IPS-NIHi7 (cell line): ENCODE data around the gene PDE6A.
A peak's percentile ranks its signal among the peaks of the same experiment; 100 is the strongest.
"Not testable (repeated sequence)": the region's sequence is repeated elsewhere in the genome, so short reads cannot be mapped to it uniquely, and the experiment has no call there.

Source experiments
- DNase-seq: peaks from one replicate; pipeline ENCODE4 v3.0.0; 2012; ENCODE audit warnings: mixed read lengths; ENCODE audit errors: extremely low spot score

The PDE6A gene

GRCh38 chr5:149953436-149954121 is 9.0 kb upstream of the PDE6A start:
- no peak for DNase-seq

GRCh38 chr5:149951138-149951749 is 6.7 kb upstream of the PDE6A start:
- peak; percentile 48 for DNase-seq

- no peak for DNase-seq
These were observed 4.4 kb upstream of the PDE6A start for GRCh38 chr5:149948993-149949392.

- DNase-seq = no peak
These were observed 1.5 kb upstream of the PDE6A start for GRCh38 chr5:149946118-149946517.

DNA sequence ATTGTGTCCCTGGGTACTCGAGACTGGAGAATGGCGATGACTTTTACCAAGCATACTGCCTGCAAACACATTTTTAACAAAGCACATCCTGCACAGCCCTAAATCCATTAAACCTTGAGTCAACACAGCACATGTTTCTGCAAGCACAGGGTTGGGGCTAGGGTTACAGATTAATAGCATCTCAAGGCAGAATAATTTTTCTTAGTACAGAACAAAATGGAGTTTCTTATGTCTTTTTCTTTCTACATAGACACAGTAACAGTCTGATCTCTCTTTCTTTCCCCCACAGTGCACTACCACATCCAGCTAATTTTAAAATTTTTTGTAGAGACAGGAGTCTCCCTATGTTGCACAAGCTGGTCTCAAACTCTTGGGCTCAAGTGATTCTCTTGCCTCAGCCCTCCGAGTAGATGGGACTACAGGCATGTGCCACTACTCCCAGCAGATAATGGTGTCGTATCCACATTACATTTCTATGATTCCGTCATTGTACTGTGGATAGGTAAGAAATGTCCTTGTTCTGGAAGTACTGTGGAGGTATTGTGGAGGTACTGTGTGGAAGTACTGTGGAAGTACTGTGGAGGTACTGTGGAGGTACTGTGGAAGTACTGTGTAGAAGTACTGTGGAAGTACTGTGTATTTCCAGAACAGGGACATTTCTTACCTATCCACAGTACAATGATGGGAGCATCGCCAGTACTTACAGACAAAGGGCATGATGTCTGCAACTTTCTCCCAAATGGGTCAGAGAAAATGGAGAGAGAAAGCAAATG is 1.2 kb downstream of the PDE6A start:
- DNase-seq = not testable (repeated sequence)

- not testable (repeated sequence) for DNase-seq
These were observed 1.8 kb downstream of the PDE6A start for GRCh38 chr5:149942741-149943169.

- no peak for DNase-seq
These were observed 2.4 kb downstream of the PDE6A start for GRCh38 chr5:149942199-149942598.

DNA sequence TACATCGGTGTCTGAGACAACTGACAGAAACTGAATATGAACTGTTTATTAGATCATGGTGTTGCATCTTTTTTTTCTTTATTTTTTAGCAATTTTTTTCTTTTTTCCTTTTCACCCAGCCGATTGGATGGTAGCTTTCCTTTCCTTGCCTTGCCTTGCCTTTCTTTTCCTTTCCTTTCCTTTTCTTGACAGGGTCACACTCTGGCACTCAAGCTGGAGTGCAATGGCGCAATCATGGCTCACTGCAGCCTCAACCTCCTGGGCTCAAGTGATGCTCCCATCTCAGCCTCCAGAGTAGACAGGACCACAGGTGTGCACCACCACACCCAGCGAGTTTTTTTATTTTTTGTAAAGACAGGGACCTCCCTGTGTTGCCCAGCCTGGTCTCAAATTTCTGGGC is 2.8 kb downstream of the PDE6A start:
- no peak for DNase-seq

DNA sequence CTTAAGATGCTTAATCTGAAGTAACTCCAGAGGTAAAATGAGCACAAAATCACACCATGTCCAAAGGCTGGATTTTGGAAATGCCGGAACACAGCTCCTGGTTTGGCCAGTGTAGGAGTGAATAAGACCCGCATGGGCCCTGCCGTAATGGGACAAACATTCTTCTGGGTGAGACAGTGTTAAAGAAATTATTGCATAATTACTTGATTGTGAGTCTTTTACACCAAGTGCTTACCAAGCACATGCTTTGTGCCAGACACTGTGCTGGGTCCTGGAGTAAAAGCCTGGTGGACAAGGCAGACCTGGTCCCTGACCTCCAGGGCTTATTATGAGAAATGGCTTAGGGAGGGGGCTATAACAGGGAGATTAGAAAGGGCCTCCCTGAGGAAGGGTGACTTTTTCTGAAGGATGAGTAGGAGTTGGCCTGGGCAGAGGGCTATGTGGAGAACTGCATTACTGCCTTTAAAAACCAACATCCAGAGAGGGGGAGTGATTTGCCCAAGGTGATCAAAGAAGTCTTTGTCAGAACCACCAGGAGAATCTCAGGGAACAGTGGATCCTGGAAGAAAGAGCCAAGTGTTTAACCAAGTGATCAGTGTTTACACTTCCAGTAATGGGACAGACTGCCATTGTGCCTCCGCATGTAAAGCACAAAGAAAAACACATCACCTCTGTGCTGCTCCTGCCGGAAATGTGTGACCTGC is 3.5 kb downstream of the PDE6A start:
- no peak for DNase-seq

DNA sequence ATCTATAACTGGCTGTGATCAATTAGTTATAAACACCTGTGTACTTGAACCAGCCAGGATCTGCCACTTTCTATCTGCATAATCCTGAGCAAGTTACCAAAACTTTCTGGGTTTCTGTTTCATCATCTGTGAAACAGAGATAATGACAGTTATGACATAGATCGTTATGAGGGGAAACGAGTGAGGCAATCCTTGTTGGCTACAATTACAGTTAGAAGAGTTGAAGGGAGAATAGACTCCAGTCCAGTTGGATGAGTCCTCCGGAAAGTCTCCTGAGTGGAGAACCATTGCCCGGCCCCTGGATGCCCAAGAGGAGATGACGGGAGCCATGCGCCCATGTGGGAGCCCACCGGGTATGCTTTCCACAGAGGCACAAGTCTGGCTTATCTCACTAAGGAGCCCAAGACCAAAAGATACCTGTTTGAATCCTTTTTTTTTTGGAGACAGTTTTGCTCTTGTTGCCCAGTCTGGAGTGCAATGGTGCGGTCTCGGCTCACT is 4.5 kb downstream of the PDE6A start:
- DNase-seq = no peak

GRCh38 chr5:149939546-149939945 is 5.0 kb downstream of the PDE6A start:
- no peak for DNase-seq

DNA sequence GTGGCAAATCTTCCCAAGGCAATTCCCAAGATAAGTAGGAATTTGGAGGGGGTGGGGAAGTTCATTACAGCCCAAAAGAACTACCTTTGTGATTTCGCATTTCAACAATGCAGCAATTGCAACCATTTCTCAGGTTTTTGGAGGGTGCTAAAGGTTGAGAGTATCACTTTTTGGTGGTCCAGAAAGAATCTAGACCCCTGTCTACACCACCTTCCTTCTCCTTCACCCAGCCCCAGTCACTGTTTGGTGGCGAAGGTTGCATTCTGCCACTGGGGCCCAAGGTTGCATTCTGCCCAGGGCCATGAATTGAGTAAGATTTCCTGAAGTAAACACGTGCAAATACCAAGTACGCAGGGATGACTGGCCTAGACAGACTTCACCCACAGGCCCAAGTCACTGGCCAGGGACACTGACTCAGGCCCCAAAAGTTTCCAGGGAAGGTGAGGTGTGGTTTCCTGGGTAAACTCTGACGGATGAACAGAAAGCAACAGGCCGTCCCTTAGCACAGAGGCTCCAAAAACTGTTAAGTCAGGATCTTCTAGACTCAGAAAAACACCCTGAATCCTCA is 5.7 kb downstream of the PDE6A start:
- DNase-seq = peak; percentile 16

DNA sequence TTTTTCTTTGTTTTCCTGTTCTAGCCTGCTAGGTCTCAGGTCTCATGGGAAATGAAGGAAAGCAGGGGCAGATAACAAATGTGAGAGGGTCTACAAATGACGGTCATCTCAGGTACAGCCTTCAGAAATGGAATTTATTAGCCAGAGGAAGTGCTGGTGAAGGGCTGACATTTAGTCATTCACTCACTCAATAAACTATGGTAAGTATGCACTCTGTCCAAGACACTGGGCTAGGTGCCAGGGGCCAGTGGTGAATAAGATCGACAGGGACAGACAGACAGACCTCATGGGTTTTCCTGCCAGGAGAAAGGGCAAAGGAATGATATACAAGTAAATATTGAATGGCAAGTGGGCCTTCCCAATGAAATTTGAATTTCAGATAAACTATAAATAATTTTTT is 6.3 kb downstream of the PDE6A start:
- no peak for DNase-seq

DNA sequence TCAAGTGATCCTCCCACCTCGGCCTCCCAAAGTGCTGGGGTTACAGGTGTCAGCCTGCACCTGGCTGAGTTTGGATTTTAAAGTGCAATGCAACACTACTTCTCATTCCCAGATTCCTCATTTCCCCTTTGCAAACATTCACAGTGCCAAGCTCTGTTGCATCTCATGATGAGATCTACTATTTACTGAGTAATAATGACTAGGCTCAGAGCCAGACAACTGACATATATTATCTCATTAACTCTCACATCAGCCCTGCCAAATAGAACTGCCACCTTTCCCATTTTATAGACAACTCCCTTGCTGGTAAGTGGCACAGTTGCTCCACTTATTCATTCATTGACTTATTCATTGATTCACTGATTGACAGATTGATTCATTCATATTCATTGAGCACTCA is 7.0 kb downstream of the PDE6A start:
- DNase-seq = no peak

DNA sequence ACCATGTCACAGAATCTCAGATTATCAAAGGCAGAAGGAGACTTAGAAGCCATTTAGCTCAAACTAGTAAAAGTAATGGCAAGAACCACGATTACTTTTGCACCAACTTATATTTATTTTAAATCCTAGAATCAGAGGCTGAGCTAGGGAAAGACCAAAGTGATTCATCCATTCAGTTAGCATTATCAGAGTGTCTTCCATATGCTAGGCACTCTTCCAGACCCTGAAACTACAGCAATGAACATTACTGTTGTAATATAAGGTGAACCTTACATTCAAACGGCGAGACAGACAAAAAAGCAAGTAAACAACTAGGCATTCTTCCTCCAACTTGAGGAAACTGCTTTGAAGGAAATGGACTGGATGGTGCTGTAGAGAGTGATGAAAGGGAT is 7.9 kb downstream of the PDE6A start:
- DNase-seq = no peak

DNA sequence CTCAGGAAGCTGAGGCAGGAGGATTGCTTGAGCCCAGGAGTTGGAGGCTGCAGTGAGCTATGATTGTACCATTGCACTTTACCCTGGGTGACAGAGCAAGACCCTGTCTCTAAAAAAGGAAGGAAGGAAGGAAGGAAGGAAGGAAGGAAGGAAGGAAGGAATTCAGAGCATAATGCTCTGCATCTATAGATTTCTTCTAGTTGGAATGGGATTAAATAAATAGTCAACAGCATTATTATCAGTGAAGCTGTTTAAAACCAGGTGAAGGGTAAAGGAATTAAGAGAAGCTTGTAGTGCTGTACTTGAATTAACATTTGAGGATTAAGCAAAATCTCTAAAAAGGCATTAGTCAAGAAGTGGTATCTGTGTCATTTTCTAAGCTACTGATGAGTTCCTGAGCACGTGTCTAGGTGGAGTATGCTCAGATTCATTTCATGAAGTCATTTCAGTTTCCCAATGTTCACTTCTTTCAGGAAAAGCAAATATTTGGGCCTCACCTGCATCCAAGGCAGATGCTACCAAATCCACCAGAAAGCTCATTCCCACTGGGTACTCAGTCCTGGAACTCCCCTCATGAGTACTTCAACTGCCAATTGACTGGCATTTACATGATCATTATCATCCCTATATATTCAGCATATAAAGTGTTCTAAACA is 8.4 kb downstream of the PDE6A start:
- DNase-seq = no peak

GRCh38 chr5:149935431-149935901 is 9.1 kb downstream of the PDE6A start:
- DNase-seq = no peak

GRCh38 chr5:149932445-149933350 is 11.9 kb downstream of the PDE6A start:
- DNase-seq = peak; percentile 58

GRCh38 chr5:149931992-149932436 is 12.6 kb downstream of the PDE6A start:
- DNase-seq = no peak
